HG02885 (cell line): Measurements from ENCODE around the gene SORT1.
"Not testable (repeated sequence)": the region's sequence is repeated elsewhere in the genome, so short reads cannot be mapped to it uniquely, and the experiment has no call there.

Source experiments
- ATAC-seq: cut with Tn5 transposase; IDR thresholded peaks from one replicate; pipeline ENCODE4 v1.9.1; 2021; ENCODE audit warnings: mild to moderate bottlenecking; ENCODE audit not compliant: unreplicated experiment, poor library complexity

The SORT1 gene

DNA sequence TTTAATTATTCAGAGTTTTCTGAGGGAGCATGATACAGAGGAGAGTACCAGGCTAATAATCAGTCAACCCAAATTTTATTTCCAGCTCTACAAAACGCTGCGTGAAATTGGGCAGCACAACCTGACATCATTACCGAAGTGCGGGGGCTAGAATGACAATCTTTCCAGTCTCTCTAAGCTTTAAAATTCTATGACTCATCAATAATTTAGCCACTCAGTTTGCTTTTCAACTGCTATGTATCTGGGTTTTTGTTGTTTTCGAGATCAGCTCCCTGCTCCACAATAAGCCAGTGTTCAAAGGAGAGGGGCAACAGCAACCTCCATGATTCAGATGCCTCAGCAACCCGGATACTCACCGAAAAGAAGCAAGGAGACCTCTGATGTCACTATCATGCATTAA is 13.9 kb downstream of the SORT1 start:
- ATAC-seq: no peak

DNA sequence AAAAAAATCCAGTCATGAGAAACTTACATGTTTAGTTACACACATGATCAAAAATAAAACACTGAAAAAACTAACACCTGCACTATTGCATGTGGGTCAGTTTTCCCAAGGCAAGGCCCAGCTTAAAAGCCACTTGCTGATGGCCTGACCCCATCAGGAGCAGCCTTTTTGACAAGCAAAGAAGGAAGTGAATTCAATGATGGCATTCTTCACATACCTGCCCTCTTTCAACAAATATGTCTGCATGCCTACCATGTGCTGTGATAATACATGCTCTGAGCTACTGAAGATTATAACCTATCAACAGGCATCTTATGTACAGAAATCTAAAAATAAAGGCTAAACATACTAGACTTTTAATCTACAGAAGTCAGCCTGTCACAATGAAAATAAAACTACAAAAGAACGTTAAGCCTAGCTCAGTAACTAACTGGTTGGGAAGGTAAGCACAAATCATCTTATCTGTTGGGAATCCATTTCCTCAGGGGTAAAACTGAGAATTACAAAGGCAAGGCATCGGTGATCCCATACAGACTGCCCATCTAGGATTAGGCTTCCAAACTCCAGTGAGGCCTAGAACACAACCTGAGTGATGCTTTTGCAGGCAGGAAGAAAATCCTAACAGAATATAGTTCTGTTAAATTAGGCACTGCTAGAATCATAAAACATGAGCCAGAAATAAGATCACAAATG is 14.5 kb downstream of the SORT1 start:
- no peak for ATAC-seq

- no peak for ATAC-seq
Observed at GRCh38 chr1:109381573-109381972, 16.1 kb downstream of the SORT1 start.

DNA sequence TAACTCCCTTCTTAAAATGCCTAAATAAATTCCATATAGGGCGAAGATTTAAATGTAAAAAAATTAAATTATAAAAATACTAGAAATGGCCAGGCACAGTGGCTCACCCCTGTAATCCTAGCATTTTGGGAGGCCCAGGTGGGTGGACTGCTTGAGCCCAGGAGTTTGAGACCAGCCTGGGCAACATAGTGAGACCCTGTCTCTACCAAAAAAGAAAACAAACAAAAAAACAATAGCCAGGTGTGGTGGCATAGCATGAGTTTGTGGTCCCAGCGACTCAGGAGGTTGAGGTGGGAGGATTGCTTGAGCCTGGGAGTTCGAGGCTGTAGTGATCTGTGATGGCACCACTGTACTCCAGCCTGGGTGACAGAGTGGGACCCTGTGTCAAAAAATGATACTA is 17.8 kb downstream of the SORT1 start:
- no peak for ATAC-seq

DNA sequence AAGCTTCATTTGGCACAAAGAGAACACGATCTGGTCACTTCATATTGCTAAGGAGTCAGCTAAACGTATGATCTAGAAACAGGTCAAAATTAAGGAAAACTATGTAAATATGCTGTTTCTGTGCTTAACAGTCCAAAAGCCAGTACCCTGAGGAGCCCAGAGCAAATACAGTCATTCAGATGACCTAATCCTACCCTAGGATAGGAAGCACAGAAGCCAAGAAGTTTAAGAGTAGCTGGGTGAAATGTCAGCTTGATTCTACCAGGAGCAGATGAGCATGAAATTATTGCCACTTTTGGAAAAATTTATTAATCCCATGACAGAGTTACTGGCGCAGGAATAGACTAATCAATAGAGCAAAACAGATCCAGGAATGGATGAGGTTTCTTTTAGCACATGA is 18.3 kb downstream of the SORT1 start:
- ATAC-seq: no peak

DNA sequence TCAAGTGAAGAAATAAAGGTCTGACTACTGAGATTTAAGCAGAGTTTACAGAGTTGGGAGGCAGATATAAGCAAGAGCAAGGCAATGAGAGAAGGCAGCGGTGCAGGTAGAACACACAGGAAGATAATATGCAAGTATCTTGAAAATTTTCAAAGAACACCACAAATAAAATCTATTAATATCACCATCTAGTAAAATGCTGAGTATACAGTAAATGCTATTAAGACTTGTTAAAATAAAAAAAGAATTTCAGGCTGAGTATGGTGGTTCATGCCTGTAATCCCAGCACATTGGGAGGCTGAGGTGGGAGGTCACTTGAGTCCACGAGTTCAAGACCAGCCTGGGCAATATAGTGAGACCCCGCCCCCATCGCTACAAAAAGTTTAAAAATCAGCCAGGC is 20.0 kb downstream of the SORT1 start:
- ATAC-seq: no peak

- ATAC-seq: not testable (repeated sequence)
Observed at GRCh38 chr1:109373696-109374095, 24.0 kb downstream of the SORT1 start.

DNA sequence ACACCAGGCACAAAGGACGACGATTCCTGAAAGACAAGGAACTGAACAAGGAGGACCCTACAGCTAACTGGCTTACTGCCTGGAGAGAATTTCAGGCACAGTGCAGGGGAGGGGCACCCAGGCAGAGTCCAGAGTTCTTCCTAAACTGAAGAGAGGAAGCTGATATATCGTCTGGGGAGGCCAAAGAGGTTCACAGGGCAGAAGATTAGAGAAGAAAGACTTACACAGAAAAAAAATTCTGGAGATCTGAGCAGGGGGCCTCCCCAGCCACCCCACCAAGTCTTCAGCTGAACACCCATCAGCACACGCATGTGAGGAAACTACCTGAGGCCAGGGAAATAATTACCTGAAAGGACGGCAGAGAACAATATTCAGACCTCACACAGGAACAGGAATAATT is 24.6 kb downstream of the SORT1 start:
- no peak for ATAC-seq

DNA sequence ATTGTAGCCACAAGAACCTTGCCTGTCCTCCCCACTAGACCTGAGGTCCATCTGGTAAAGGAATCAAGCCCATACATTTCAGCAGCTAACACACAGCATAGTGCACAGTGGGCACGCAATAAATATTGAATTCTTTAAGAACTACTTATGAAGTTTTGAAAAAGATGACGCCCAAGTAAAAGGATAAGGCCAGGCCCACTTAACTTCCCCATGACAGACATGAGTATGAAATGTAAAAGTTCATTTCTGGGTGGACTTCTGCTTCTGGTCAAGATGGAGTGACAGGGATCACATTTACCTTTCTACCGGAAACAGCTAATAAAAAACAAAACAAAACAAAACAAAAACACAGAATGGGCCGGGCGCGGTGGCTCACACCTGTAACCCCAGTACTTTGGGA is 25.4 kb downstream of the SORT1 start:
- no peak for ATAC-seq

DNA sequence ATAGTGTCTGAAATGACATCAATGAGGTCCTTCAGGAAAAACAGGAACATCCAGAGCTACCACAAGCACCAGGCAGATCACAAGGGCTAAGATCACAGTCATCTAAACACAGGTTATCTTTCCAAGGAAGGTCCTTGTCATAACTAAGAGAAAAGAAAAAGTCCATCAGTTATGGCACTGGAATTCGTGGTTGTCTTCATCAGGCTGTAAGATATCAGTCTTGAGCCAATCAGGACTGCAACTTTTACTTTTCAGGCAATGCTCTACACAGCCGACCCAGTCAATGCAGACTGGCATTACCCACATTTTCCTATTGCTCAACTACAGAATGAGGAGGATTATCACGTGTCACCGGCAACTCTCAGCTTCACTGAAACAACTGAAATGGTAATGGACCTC is 26.4 kb downstream of the SORT1 start:
- no peak for ATAC-seq

- no peak for ATAC-seq
Observed at GRCh38 chr1:109370712-109371340, 26.9 kb downstream of the SORT1 start.

- no peak for ATAC-seq
Observed at GRCh38 chr1:109369167-109369746, 28.5 kb downstream of the SORT1 start.

- ATAC-seq: no peak
Observed at GRCh38 chr1:109368464-109368863, 29.3 kb downstream of the SORT1 start.

GRCh38 chr1:109367626-109368025 is 30.1 kb downstream of the SORT1 start:
- ATAC-seq: no peak

GRCh38 chr1:109365642-109366204 is 32.0 kb downstream of the SORT1 start:
- ATAC-seq: no peak

DNA sequence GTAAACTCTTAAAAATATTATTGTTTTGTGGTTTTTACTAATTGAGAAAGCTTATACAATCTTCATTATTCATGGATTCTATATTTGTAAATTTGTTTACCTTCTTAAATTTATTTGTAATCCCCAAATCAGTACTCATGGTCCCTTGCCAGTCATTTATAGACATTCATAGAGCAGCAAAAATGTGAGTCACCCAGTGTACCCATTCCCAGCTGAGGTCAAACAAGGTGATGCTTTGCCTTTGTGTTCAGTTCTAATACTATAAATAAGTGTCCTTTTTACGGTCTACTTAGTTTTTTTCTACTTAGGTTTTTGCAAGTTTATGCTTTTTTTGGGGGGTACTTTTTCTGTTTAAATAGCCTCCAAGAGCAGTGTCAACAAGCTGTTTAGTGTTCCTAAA is 36.1 kb downstream of the SORT1 start:
- ATAC-seq: no peak

DNA sequence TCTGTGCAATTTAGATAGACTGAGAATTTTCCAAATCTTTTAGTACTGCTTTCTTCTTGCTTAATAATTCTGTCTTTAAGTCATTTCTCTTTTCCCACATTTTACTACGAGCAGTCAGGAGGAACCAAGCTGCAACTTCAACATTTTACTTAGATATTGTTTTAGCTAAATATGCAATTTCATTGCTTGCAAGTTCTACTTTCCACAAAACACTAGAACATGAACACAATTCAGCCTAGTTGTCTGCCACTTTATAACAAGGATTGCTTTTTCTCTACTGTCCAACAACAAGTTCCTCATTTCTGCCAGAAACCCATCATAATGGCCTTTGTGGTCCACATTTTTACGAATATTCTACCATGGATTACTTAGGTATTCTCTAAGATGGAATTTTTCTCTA is 36.6 kb downstream of the SORT1 start:
- ATAC-seq: no peak

- no peak for ATAC-seq
Observed at GRCh38 chr1:109357616-109358015, 40.1 kb downstream of the SORT1 start.

GRCh38 chr1:109356915-109357314 is 40.8 kb downstream of the SORT1 start:
- ATAC-seq: no peak

- ATAC-seq: no peak
Observed at GRCh38 chr1:109356505-109356904, 41.2 kb downstream of the SORT1 start.

- ATAC-seq: no peak
Observed at GRCh38 chr1:109354929-109355328, 42.8 kb downstream of the SORT1 start.

- no peak for ATAC-seq
Observed at GRCh38 chr1:109351457-109351856, 46.3 kb downstream of the SORT1 start.
